ENCODE results near the gene ZAP70.
"Not testable (repeated sequence)": the region's sequence is repeated elsewhere in the genome, so short reads cannot be mapped to it uniquely, and the experiment has no call there.

Gene ZAP70

GRCh38 chr2:97704989-97705388 lies 8.4 kb upstream of the ZAP70 start:
- H3K4me3 ChIP-seq (ENCODE audit: low read depth, low read length), result no peak overlapping the region
- no peak for DNase-seq (ENCODE audit: low read depth)
- no peak for TF ChIP-seq CTCF (IDR thresholded peaks at IDR 0.05; ENCODE audit: low read depth, low read length, missing control alignments)

- H3K4me3 ChIP-seq (ENCODE audit: low read depth, low read length), result no peak overlapping the region
- no peak for DNase-seq (ENCODE audit: low read depth)
- TF ChIP-seq CTCF (IDR thresholded peaks at IDR 0.05; ENCODE audit: low read depth, low read length, missing control alignments), result no peak
These were observed 7.3 kb upstream of the ZAP70 start for GRCh38 chr2:97706112-97706511.

GRCh38 chr2:97706708-97707345 lies 6.5 kb upstream of the ZAP70 start:
- DNase-seq (ENCODE audit: low read depth), result no peak
- TF ChIP-seq CTCF (IDR thresholded peaks at IDR 0.05; ENCODE audit: low read depth, low read length, missing control alignments), result no peak

GRCh38 chr2:97707362-97708047 lies 5.9 kb upstream of the ZAP70 start:
- no peak overlapping the region for H3K4me3 ChIP-seq (ENCODE audit: low read depth, low read length)
- no peak for TF ChIP-seq CTCF (IDR thresholded peaks at IDR 0.05; ENCODE audit: low read depth, low read length, missing control alignments)
- DNase-seq (ENCODE audit: low read depth), result no peak

More at GRCh38 chr2:97706708-97707345, 6.5 kb upstream of the ZAP70 start:
- H3K4me3 ChIP-seq (ENCODE audit: low read depth, low read length), result no peak overlapping the region

- no peak for TF ChIP-seq CTCF (IDR thresholded peaks at IDR 0.05; ENCODE audit: low read depth, low read length, missing control alignments)
- H3K4me3 ChIP-seq (ENCODE audit: low read depth, low read length), result no peak overlapping the region
- DNase-seq (ENCODE audit: low read depth), result no peak
These were observed 5.4 kb upstream of the ZAP70 start for GRCh38 chr2:97708048-97708380.

- TF ChIP-seq CTCF (IDR thresholded peaks at IDR 0.05; ENCODE audit: low read depth, low read length, missing control alignments), result no peak
- no peak for DNase-seq (ENCODE audit: low read depth)
- H3K4me3 ChIP-seq (ENCODE audit: low read depth, low read length), result no peak overlapping the region
These were observed 4.8 kb upstream of the ZAP70 start for GRCh38 chr2:97708608-97709007.

GRCh38 chr2:97711394-97711711 lies 2.0 kb upstream of the ZAP70 start:
- no peak for DNase-seq (ENCODE audit: low read depth)
- no peak for TF ChIP-seq CTCF (IDR thresholded peaks at IDR 0.05; ENCODE audit: low read depth, low read length, missing control alignments)
- H3K4me3 ChIP-seq (ENCODE audit: low read depth, low read length), result no peak overlapping the region

- H3K4me3 ChIP-seq (ENCODE audit: low read depth, low read length); DNase-seq (ENCODE audit: low read depth): not testable (repeated sequence)
These were observed 1.2 kb upstream of the ZAP70 start for GRCh38 chr2:97712175-97712574.
